ENCODE measurements around the gene QKI.

DNA sequence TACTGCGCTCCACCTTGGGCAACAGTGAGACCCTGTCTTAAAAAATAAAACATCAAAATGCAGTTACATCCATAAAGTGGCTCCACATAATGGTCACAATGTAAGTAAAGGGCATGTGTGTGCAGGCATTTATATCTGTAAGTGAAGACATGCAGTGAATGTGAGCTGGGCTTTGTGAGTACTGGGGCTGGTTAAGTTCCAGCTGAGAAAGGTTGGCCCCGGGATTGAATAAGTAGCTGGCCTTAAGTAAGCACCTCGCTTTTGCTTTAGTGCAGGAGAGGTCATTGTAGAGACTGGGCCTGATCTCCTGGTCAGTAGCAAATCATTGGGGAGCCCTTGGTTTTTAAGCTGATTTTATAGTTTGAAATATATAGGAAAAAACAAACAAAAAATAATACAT lies 8.0 kb downstream of the QKI start:
- TF ChIP-seq, protein P1, sequence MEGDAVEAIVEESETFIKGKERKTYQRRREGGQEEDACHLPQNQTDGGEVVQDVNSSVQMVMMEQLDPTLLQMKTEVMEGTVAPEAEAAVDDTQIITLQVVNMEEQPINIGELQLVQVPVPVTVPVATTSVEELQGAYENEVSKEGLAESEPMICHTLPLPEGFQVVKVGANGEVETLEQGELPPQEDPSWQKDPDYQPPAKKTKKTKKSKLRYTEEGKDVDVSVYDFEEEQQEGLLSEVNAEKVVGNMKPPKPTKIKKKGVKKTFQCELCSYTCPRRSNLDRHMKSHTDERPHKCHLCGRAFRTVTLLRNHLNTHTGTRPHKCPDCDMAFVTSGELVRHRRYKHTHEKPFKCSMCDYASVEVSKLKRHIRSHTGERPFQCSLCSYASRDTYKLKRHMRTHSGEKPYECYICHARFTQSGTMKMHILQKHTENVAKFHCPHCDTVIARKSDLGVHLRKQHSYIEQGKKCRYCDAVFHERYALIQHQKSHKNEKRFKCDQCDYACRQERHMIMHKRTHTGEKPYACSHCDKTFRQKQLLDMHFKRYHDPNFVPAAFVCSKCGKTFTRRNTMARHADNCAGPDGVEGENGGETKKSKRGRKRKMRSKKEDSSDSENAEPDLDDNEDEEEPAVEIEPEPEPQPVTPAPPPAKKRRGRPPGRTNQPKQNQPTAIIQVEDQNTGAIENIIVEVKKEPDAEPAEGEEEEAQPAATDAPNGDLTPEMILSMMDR (IDR thresholded peaks at IDR 0.05) = no peak
- no peak for TF ChIP-seq POLR2A (IDR thresholded peaks at IDR 0.05)
